ENCODE data around the gene LETM1. TPM values are rescaled to one million over a fixed set of nuclear protein-coding genes. Genes with fewer than 3 reads are reported as not detected.

Gene LETM1
- total RNA-seq, 2 donors from 2014 or later, result 45.7 to 52.4 TPM

DNA sequence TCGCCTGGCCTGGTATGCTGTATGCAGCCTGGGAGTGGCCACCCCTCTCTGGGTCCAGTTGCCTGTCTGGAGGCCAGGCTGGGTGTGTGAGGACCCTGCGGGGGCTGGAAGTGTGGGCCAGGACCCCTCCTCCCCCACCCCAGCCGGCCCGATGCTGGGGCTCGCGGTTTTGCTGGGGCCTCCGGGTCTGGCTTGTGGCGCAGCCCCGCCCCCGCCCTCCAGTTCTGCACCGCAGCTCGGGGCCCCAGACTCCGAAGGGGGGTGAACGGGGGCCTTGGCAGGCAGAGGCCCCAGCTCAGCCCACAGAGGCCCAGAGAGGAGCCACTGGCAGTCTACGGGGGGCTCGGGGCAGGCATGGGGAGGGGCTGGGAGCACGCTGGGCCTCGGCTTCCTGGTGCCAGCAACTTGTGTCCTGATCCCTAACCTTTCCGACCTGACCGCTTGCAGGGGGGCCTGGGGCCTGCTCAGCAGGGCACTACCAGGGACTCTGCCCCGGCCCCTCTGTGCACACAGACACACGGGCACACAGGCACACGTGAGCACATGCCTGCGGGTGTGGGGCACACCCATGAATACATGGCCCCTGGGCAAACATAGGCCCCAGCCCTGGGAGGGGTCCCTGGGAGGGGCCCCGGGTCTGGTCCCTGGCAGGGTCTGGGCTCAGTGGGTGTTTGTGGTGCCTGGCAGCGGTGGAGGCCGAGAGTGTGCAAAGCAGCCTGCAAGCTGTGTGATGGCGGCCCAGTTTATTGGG is 84.2 kb downstream of the LETM1 start:
- Mint-ChIP-seq H3K9me3 (no peaks in the 10 kb centered on the region), H3K4me3 (no peak overlapping the region), H3K27me3 (ENCODE audit: insufficient read depth) (peaks cover 1% of the 10 kb centered on the region), H3K36me3 (ENCODE audit: low read depth) (no peaks in the 10 kb centered on the region), H3K4me1 (peaks cover 5% of the 10 kb centered on the region), H3K27ac (no peak overlapping the region)
- H3K27me3 ChIP-seq (ENCODE audit: control insufficient read depth, insufficient read depth, low read length, poor library complexity, severe bottlenecking), result no peaks in the 10 kb centered on the region
- H3K27ac ChIP-seq (ENCODE audit: low read depth, low read length), result no peak overlapping the region
- no peak for DNase-seq
- H3K36me3 ChIP-seq (ENCODE audit: control insufficient read depth, insufficient read depth, low read length), result no peaks in the 10 kb centered on the region
- no peak overlapping the region for H3K9ac ChIP-seq (ENCODE audit: extremely low read depth, low read length, poor library complexity, severe bottlenecking)
- H3K9me3 ChIP-seq (ENCODE audit: control insufficient read depth, low read length), result no peaks in the 10 kb centered on the region
- H3K4me3 ChIP-seq (ENCODE audit: low read length), result no peak overlapping the region
- H3K4me1 ChIP-seq (ENCODE audit: control insufficient read depth, insufficient read depth, low read length), result peaks cover 5% of the 10 kb centered on the region
- 80 to 90% methylated on average over 8 to 27 of the region's 28 CpGs for WGBS, 2 experiments (ENCODE audit: insufficient coverage in 1 of 2, insufficient read length in 1 of 2)
- no peak for TF ChIP-seq CTCF (conservative IDR thresholded peaks at IDR 0.05)

GRCh38 chr4:1770791-1771231 is 85.1 kb downstream of the LETM1 start:
- Mint-ChIP-seq H3K4me1 (peaks cover 6% of the 10 kb centered on the region), H3K27me3 (ENCODE audit: insufficient read depth) (peaks cover 1% of the 10 kb centered on the region), H3K4me3 (no peak overlapping the region), H3K27ac (no peak overlapping the region), H3K36me3 (ENCODE audit: low read depth) (no peaks in the 10 kb centered on the region), H3K9me3 (no peaks in the 10 kb centered on the region)
- no peak overlapping the region for H3K27ac ChIP-seq (ENCODE audit: low read depth, low read length)
- WGBS, 2 experiments (ENCODE audit: insufficient coverage in 1 of 2, insufficient read length in 1 of 2), result 77 to 93% methylated on average over 2 to 11 of the region's 11 CpGs
- no peaks in the 10 kb centered on the region for H3K9me3 ChIP-seq (ENCODE audit: control insufficient read depth, low read length)
- no peak for DNase-seq
- no peak overlapping the region for H3K9ac ChIP-seq (ENCODE audit: extremely low read depth, low read length, poor library complexity, severe bottlenecking)
- peaks cover 12% of the 10 kb centered on the region for H3K4me1 ChIP-seq (ENCODE audit: control insufficient read depth, insufficient read depth, low read length)
- no peak for TF ChIP-seq CTCF (conservative IDR thresholded peaks at IDR 0.05)
- H3K27me3 ChIP-seq (ENCODE audit: control insufficient read depth, insufficient read depth, low read length, poor library complexity, severe bottlenecking), result no peaks in the 10 kb centered on the region
- H3K36me3 ChIP-seq (ENCODE audit: control insufficient read depth, insufficient read depth, low read length), result no peaks in the 10 kb centered on the region
- no peak overlapping the region for H3K4me3 ChIP-seq (ENCODE audit: low read length)

DNA sequence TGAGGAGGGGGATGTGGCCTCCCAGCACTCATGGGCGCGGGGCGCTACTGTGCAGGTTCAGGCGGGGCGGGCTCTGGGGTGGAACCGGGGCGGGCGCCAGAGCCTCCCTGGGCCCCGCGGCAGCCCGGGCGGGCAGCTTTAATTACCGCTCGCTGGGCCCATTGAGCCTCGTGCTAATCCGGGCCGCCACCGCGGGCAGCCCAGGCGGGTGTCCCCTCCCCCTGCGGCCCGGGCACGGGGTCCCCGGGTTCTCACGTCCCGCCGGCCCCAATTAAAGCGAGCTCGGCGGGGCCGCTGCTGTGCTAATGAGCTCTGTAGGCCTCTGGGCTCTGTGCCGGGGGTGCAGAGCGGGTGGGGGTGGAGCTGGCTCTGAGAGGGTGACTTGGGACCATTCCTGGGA is 85.7 kb downstream of the LETM1 start:
- H3K9me3 Mint-ChIP-seq, result no peaks in the 10 kb centered on the region
- Histone ChIP-seq H3K4me1 (ENCODE audit: control insufficient read depth, insufficient read depth, low read length) (peaks cover 12% of the 10 kb centered on the region), H3K36me3 (ENCODE audit: control insufficient read depth, insufficient read depth, low read length) (no peaks in the 10 kb centered on the region), H3K9ac (ENCODE audit: extremely low read depth, low read length, poor library complexity, severe bottlenecking) (no peak overlapping the region), H3K27me3 (ENCODE audit: control insufficient read depth, insufficient read depth, low read length, poor library complexity, severe bottlenecking) (no peaks in the 10 kb centered on the region), H3K27ac (ENCODE audit: low read depth, low read length) (no peak overlapping the region), H3K9me3 (ENCODE audit: control insufficient read depth, low read length) (no peaks in the 10 kb centered on the region), H3K4me3 (ENCODE audit: low read length) (no peak overlapping the region)
- no peak for DNase-seq
- no peak overlapping the region for H3K4me3 Mint-ChIP-seq
- 90 to 92% methylated on average over 15 to 33 of the region's 33 CpGs for WGBS, 2 experiments (ENCODE audit: insufficient coverage in 1 of 2, insufficient read length in 1 of 2)
- peaks cover 1% of the 10 kb centered on the region for H3K27me3 Mint-ChIP-seq (ENCODE audit: insufficient read depth)
- H3K4me1 Mint-ChIP-seq, result peaks cover 11% of the 10 kb centered on the region
- no peak for TF ChIP-seq CTCF (conservative IDR thresholded peaks at IDR 0.05)
- no peak overlapping the region for H3K27ac Mint-ChIP-seq
- no peaks in the 10 kb centered on the region for H3K36me3 Mint-ChIP-seq (ENCODE audit: low read depth)
